Hematopoietic multipotent progenitor cell treated with erythropoietin and hydrocortisone succinate and interleukin-3 and kit ligand, for 17 days (in vitro differentiated cells): ENCODE measurements around the gene ZNF438.
"Not testable (repeated sequence)": the region's sequence is repeated elsewhere in the genome, so short reads cannot be mapped to it uniquely, and the experiment has no call there.

Experiments used
- DNase-seq: peaks from one replicate; pipeline ENCODE4 v3.0.0-alpha.2; 2015; ENCODE audit warnings: low spot score

Gene ZNF438

GRCh38 chr10:30985512-30985911 lies 46.2 kb downstream of the ZNF438 start:
- no peak for DNase-seq

DNA sequence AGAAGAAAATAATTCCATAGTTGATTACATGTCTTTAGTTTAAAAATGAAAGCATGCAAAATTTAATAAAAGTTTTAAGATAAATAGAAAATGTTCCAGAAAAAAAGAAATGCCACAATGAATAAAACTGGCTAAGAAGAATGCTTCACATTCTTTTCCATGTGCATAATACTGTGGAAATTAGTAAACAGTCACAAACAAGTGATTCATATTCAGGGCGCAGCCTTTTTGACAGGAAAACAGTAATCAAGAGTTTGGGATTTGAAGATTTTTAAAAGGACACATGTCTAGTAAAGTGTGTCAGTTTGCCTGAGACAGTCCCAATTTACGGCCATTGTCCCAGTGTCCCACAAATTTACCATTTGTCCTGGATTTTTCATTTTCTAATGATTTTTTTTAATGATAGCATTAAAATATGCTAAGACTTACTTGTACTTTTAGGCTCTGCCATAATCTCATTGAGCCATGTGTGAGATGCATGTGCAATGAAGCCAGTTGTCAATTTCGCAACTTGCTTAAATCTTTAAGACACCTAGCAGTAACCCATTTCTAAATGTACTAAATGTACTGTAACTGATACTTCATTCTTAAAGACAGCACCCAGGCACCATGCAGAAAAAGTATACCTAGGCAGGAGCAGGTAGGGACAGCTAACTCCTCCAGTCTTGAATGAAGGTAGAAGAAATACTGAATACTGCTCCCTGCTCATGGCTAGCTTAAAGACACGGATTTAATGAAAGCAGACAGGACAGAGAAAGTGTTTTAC lies 46.9 kb downstream of the ZNF438 start:
- no peak for DNase-seq

- not testable (repeated sequence) for DNase-seq
Observed at GRCh38 chr10:30983209-30983608, 48.5 kb downstream of the ZNF438 start.

DNA sequence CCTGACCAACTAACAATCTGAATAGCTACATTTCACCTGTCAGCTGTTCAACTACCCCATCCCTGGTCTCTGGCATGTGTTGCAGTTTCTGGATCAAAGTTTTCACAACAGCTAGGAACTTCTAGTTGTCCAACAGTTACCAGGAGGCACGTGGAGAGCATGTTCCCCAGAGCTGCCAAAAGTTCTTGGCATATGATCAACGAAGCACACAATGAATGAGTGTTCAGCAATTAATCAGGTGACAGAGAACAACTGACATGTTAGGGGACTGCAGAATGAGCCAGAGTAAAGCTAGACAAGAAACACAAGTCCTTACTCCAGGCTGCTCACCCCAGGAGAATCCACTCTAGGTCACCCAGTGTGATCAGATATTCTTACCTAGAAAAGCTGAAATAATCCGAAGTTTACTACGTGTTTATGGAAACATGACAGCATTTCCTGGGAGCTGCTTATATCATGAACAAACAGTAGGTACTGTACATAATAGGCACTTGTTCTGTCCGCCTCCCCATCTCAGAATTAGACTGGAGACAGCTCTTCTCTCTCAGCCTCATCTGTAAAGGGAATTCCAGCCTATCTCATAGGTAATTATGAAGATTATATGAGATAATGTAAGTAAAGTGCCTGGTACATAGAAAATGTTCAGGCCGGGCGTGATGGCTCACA lies 50.6 kb downstream of the ZNF438 start:
- DNase-seq: no peak

DNA sequence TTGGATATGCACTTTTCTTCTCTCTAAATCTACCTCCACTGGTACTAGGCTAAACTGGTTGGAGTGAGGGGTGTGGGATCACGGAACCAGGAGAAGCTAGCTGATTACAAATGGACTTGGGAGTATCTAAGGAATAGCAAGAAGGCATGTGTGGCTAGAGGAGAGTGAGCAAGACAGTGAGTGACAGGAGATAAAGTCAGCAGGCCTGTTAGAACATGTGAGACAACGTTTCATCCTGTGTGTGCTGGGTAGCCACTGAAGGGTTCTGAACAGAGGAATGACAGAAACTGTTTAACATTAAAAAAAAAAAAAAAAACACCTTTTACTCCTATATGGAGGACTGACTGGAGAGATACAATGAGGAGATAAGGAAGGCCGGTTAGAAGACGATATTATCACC lies 51.7 kb downstream of the ZNF438 start:
- no peak for DNase-seq

DNA sequence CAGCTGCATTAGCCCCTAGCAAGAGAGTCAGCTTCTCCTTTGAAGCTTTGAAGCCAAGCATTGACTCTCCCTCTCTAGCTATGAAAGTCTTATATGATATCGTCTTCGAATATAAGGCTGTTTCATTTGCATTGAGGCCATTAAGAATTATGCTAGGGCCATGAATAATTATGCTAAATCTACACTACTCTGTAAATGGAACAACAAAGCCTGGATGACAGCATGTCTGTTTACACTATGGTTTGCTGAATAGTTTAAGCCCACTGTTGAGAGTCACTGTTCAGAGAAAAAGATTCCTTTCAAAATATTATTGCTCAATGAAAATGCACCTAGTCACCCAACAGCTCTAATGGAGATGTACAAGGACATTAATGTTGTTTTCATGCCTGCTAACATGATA lies 52.8 kb downstream of the ZNF438 start:
- no peak for DNase-seq

DNA sequence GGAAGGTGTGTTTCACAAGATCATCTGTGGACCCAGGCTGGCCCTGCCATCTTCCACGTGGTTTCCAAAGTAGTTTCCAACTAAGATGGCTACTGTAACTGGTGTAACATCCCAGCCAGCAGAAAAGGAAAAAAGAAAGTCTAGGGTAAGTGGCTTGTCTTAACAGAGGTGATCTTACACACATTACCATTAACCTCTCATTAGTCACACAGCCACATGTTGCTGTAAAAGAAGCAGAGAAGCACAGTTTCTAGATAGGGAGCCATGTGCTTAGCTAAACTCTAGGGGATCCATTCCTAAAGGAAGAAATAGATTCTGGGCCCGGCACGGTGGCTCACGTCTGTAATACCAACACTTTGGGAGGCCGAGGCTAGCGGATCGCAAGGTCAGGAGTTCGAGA lies 54.3 kb downstream of the ZNF438 start:
- DNase-seq: no peak

- DNase-seq: no peak
Observed at GRCh38 chr10:30974773-30975415, 56.8 kb downstream of the ZNF438 start.

GRCh38 chr10:30974355-30974754 lies 57.3 kb downstream of the ZNF438 start:
- DNase-seq: no peak

DNA sequence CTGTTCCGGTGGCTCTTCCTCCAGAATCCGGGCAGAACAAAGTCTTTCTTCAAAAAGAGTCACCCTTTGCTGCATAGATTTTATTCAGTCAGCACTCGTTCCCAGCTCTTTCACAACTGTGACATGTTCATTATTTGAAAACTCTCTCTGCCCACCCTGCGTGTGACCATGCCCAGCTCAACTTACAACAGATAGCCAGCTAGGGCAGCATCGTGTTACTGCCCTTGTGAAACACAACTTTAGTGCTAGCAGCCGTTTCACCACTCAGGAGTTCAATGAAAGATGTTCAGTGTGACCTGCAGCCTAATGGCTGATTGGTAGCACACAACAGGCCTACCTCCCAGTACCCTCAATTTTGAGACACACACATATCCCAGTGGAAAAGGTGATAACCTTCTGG lies 57.9 kb downstream of the ZNF438 start:
- no peak for DNase-seq

DNA sequence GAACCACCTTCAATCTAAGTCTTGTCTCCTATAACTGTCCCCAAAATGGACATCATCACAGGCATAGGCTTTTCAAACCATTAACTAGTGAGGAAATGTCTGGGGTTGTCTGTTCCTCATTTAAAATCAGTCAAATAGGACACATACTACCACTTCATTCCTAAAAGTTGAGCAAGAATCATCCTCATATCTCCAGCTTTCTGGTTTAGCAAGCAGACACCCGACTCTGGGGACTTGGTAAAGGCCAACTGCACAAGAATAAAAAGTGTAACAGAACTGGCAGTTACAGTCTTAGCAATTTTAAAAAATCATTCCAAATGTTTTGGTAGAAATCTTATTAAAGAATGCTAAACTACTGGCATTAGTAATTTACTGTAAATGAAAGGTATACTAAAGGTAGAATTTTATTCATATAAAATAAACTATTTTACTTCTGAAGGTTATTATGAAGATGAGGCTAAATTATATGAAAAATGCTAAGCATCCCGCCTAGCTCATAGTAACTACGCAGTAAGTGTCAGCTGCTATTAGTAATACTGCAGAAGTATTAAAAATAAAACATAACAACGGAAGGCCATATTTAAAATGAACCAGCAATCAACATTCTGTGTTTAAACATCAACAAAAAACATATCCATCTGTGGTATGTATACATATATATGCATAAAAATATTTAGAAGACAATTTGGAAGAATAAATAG lies 60.8 kb downstream of the ZNF438 start:
- DNase-seq: no peak

DNA sequence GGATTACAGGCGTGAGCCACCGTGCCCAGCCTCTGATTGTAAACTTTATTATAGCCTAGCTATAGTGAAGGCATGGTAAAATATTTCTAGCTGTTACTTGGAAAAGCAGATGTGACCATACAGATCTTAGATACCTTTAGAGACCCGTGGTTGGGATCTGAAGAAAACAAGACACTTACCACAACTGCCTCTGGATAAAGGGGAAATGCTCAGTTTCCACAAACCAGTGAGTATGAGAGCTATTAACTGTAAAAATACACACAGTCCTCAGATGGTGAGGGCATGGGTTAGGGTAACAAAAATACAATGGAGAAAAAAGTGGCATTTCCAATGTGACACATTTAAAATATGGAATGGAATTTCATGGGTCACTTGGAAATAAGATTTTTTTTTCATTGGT lies 63.0 kb downstream of the ZNF438 start:
- DNase-seq: no peak

- DNase-seq: no peak
Observed at GRCh38 chr10:30967650-30968410, 63.8 kb downstream of the ZNF438 start.

GRCh38 chr10:30963992-30964930 lies 67.4 kb downstream of the ZNF438 start:
- DNase-seq: no peak

DNA sequence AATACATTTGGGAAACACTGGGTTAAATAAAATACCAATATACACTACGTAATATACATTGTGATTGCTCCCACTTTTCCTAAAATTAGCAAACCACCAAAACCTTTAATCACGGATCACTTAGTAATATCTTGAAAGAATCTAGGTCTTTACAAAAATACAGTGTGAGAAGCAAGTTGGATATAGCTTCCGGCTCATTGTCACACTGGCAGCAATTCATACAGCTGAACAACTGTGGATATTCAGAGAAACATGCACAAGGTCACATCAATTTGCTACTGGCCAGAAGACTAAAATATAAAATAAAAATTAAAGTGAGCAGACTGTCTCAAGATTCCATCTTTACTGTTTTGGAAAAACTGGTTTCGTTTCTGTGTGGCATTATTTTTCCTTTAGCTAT lies 69.1 kb downstream of the ZNF438 start:
- no peak for DNase-seq

DNA sequence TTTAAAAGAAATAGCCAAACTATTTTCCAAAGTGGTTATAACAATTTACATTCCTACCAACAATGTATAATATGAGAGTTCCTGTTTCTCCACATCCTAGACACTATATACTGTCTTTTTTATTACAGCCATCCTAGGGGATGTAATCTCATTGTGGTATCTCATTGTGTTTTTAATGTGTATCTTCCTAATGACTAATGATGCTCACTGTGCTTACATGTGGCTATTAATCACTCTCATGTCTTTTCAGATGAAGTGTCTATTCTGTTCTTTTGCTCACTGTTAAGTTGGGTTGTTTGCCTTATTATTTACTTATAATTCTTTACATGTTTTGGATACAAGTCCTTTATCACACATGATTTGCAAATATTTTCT lies 71.8 kb downstream of the ZNF438 start:
- no peak for DNase-seq

- DNase-seq: not testable (repeated sequence)
Observed at GRCh38 chr10:30949218-30949617, 82.4 kb downstream of the ZNF438 start.

- no peak for DNase-seq
Observed at GRCh38 chr10:30944005-30944404, 87.7 kb downstream of the ZNF438 start.

- no peak for DNase-seq
Observed at GRCh38 chr10:30943451-30943850, 88.2 kb downstream of the ZNF438 start.

DNA sequence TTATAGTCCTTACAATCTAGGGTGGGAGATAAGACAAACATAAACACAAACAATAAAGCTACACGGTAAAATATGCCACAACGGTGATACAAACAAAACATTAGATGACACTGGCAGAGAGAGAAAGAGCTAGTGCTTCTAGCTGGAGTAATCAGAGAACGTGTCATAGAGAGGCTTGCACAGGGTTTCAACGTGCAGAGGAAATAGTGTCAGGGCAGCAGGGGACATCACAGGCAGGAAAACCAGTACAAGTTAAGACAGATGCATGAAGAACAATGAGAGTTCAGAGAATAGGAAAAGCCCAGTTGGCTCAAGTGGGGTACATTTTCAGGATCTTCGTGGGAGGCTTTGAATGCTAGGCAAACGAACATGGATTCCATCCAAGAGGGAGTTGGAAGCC lies 91.4 kb downstream of the ZNF438 start:
- DNase-seq: no peak
